Measurements from ENCODE around the gene PPFIA3. TPM values are rescaled to one million over a fixed set of nuclear protein-coding genes. Genes with fewer than 3 reads are reported as not detected.

The PPFIA3 gene
- total RNA-seq, 1 experiment from 2014 or later, result 33.6 TPM

- intact Hi-C loops (cut with micrococcal nuclease; ENCODE audit: unreplicated experiment), result no loop called here
- Histone ChIP-seq H3K36me3 (ENCODE audit: insufficient read depth, low read length, poor library complexity, severe bottlenecking) (peaks cover 70% of the 10 kb centered on the region), H3K4me3 (ENCODE audit: low read depth, low read length, poor library complexity, severe bottlenecking) (no peak overlapping the region), H3K9me3 (ENCODE audit: low read depth, low read length, poor library complexity, severe bottlenecking) (no peaks in the 10 kb centered on the region), H3K27me3 (replicated peaks; ENCODE audit: insufficient read depth, low read depth, low read length, poor library complexity) (no peaks in the 10 kb centered on the region), H3K27ac (ENCODE audit: low read depth, low read length, poor library complexity, severe bottlenecking) (peak overlapping the region; percentile 58), H3K4me1 (ENCODE audit: insufficient read depth, low read length, poor library complexity, severe bottlenecking) (peaks cover 16% of the 10 kb centered on the region)
- no peak for TF ChIP-seq EZH2 (IDR thresholded peaks at IDR 0.05; ENCODE audit: borderline replicate concordance, low read depth, low read length, poor library complexity, severe bottlenecking)
- TF ChIP-seq, protein P1, sequence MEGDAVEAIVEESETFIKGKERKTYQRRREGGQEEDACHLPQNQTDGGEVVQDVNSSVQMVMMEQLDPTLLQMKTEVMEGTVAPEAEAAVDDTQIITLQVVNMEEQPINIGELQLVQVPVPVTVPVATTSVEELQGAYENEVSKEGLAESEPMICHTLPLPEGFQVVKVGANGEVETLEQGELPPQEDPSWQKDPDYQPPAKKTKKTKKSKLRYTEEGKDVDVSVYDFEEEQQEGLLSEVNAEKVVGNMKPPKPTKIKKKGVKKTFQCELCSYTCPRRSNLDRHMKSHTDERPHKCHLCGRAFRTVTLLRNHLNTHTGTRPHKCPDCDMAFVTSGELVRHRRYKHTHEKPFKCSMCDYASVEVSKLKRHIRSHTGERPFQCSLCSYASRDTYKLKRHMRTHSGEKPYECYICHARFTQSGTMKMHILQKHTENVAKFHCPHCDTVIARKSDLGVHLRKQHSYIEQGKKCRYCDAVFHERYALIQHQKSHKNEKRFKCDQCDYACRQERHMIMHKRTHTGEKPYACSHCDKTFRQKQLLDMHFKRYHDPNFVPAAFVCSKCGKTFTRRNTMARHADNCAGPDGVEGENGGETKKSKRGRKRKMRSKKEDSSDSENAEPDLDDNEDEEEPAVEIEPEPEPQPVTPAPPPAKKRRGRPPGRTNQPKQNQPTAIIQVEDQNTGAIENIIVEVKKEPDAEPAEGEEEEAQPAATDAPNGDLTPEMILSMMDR (conservative IDR thresholded peaks at IDR 0.05; ENCODE audit: low read depth, low read length), result no peak
- ChIA-PET CTCF (interaction anchor here (1.0 kb wide), 1 partner anchor 10 kb away, joined by 3 read pairs; no protein-coding TSS in a partner anchor), POLR2A (ENCODE audit: low non-redundant PET) (interaction anchor here (0.5 kb wide), 1 partner anchor 16 kb away, joined by 3 read pairs; no protein-coding TSS in a partner anchor)
- DNase-seq (ENCODE audit: low spot score), result no peak
- BruUV-seq (replicated peaks), result TSS peak; percentile 69
These were observed 11.5 kb upstream of the PPFIA3 start for GRCh38 chr19:49107625-49108459.

GRCh38 chr19:49109051-49109450, 10.3 kb upstream of the PPFIA3 start:
- H3K4me3 ChIP-seq (ENCODE audit: low read depth, low read length, poor library complexity, severe bottlenecking), result no peak overlapping the region
- ChIA-PET CTCF (interaction anchor here (1.0 kb wide), 1 partner anchor 11 kb away, joined by 3 read pairs; no protein-coding TSS in a partner anchor), POLR2A (ENCODE audit: low non-redundant PET) (no interaction called here)
- peaks cover 10% of the 10 kb centered on the region for H3K4me1 ChIP-seq (ENCODE audit: insufficient read depth, low read length, poor library complexity, severe bottlenecking)
- H3K27ac ChIP-seq (ENCODE audit: low read depth, low read length, poor library complexity, severe bottlenecking), result peak overlapping the region; percentile 58
- no peaks in the 10 kb centered on the region for H3K27me3 ChIP-seq (replicated peaks; ENCODE audit: insufficient read depth, low read depth, low read length, poor library complexity)
- BruUV-seq (replicated peaks), result no TSS peak
- H3K36me3 ChIP-seq (ENCODE audit: insufficient read depth, low read length, poor library complexity, severe bottlenecking), result peaks cover 58% of the 10 kb centered on the region
- intact Hi-C loops (cut with micrococcal nuclease; ENCODE audit: unreplicated experiment), result no loop called here
- TF ChIP-seq, protein P1 (conservative IDR thresholded peaks at IDR 0.05; ENCODE audit: low read depth, low read length), result no peak
- TF ChIP-seq EZH2 (IDR thresholded peaks at IDR 0.05; ENCODE audit: borderline replicate concordance, low read depth, low read length, poor library complexity, severe bottlenecking), result no peak
- no peaks in the 10 kb centered on the region for H3K9me3 ChIP-seq (ENCODE audit: low read depth, low read length, poor library complexity, severe bottlenecking)
- no peak for DNase-seq (ENCODE audit: low spot score)

DNA sequence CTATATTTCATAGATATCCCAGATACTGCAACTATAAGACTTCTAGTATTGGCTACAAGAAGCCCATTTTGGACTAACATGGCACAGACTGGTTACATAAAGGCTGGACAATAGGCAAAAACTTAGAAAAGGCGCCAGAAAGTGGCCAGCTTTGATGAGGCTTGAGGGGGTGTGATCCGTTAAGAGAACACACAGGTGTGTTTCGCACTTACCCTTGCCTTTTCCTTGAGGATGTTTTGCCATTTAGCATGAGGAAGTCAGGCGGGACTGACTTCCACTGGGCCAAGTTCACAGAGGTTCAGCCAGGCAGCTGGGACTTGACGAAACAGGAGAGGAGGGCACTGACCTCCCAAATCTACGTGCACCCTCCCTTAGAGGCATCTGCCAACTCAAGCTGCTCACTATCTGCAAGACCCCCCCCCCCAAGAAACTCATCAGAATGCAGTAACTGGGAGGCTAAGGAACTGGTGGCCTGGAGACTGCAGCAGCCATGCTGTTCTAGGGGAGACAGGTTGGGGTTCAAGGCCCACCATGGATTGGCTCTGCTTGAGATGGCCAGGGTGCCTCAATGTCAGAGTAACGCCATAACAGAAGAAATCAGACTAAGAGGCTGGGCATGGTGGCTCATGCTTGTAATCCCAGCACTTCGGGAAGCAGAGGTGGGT, 9.6 kb upstream of the PPFIA3 start:
- TF ChIP-seq, protein P1 (conservative IDR thresholded peaks at IDR 0.05; ENCODE audit: low read depth, low read length), result no peak
- no peak for TF ChIP-seq EZH2 (IDR thresholded peaks at IDR 0.05; ENCODE audit: borderline replicate concordance, low read depth, low read length, poor library complexity, severe bottlenecking)
- no TSS peak for BruUV-seq (replicated peaks)
- CTCF ChIA-PET, result no interaction called here

More for the DNA sequence above, 9.6 kb upstream of the PPFIA3 start:
- H3K9me3 ChIP-seq (ENCODE audit: low read depth, low read length, poor library complexity, severe bottlenecking), result no peaks in the 10 kb centered on the region
- H3K27ac ChIP-seq (ENCODE audit: low read depth, low read length, poor library complexity, severe bottlenecking), result peak overlapping the region; percentile 58
- POLR2A ChIA-PET (ENCODE audit: low non-redundant PET), result no interaction called here
- intact Hi-C loops (cut with micrococcal nuclease; ENCODE audit: unreplicated experiment), result loop anchor here (5.0 kb wide), 1 partner anchor 103 kb away; no protein-coding TSS in a partner anchor
- no peak for DNase-seq (ENCODE audit: low spot score)
- H3K27me3 ChIP-seq (replicated peaks; ENCODE audit: insufficient read depth, low read depth, low read length, poor library complexity), result no peaks in the 10 kb centered on the region
- H3K36me3 ChIP-seq (ENCODE audit: insufficient read depth, low read length, poor library complexity, severe bottlenecking), result peaks cover 51% of the 10 kb centered on the region
- peaks cover 6% of the 10 kb centered on the region for H3K4me1 ChIP-seq (ENCODE audit: insufficient read depth, low read length, poor library complexity, severe bottlenecking)
- H3K4me3 ChIP-seq (ENCODE audit: low read depth, low read length, poor library complexity, severe bottlenecking), result no peak overlapping the region
